ENCODE data around the gene CIRBP.

DNA sequence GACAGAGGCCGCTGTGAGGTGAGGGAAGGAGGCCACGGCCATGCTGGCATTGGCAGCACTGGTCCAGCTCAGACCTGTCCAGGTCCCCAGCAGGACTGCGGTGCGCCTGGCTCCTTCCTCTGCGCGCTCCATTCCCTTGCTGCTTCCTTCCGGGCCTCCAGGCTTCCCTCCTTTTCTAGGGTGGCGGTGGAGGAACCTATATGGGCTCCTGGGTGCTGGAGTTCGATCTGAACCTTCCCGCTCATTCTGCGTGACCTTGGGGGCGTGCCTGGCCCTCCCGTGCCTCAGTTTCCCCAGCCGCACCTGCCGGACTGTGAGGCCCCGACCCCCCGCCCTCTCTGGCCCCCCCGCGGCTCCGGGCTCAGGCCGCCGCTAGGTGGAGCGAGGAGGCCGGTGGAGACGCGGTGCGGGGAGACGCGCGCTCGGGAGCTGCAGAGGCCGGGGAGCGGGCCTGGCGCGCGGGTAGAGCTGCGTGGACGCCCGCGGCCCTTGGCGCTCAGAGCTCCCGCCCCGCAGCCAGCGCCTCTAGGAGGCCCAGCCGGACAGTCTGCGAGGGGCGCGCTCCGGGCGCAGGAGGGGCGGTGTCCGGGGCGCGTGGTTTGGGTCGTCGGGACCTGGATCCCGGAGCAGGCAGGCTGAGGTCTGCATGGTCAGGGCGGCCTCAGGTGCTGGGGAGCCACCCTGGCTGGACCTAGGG is 46.5 kb downstream of the CIRBP start:
- TF ChIP-seq, protein P1, sequence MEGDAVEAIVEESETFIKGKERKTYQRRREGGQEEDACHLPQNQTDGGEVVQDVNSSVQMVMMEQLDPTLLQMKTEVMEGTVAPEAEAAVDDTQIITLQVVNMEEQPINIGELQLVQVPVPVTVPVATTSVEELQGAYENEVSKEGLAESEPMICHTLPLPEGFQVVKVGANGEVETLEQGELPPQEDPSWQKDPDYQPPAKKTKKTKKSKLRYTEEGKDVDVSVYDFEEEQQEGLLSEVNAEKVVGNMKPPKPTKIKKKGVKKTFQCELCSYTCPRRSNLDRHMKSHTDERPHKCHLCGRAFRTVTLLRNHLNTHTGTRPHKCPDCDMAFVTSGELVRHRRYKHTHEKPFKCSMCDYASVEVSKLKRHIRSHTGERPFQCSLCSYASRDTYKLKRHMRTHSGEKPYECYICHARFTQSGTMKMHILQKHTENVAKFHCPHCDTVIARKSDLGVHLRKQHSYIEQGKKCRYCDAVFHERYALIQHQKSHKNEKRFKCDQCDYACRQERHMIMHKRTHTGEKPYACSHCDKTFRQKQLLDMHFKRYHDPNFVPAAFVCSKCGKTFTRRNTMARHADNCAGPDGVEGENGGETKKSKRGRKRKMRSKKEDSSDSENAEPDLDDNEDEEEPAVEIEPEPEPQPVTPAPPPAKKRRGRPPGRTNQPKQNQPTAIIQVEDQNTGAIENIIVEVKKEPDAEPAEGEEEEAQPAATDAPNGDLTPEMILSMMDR (IDR thresholded peaks at IDR 0.05): peak; percentile 50
- no peak for TF ChIP-seq EZH2 (IDR thresholded peaks at IDR 0.05; ENCODE audit: borderline replicate concordance, insufficient read depth, low read depth, low read length, poor library complexity, severe bottlenecking)
